Measurements from ENCODE around the gene POTEG. TPM values are rescaled to one million over a fixed set of nuclear protein-coding genes. Genes with fewer than 3 reads are reported as not detected.
"Not testable (repeated sequence)": the region's sequence is repeated elsewhere in the genome, so short reads cannot be mapped to it uniquely, and the experiment has no call there.

POTEG gene
- total and polyA plus RNA-seq, 11 donors = not detected

DNA sequence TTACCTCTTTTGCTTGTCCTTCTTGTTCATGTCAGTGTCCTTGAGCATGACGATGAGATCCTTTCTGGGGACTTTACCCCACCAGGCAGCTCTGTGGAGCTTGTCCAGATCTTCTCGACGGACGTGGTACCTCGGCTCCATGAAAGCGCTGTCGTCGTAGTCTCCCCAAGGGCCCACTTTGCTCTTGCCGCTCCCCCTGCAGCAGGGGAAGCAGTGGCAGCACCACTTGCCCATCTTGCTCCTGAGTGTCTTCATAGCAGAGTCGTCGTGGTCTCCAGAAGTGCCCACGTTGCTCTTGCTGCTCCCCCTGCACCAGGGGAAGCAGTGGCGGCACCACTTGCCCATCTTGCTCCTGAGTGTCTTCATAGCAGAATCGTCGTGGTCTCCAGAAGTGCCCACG is 376 bp downstream of the POTEG start:
- H3K9me3 ChIP-seq; H3K27ac ChIP-seq; ATAC-seq; H3K4me3 ChIP-seq; H3K27me3 ChIP-seq; H3K4me1 ChIP-seq; H3K36me3 ChIP-seq; intact Hi-C loops (cut with DNase I): not testable (repeated sequence)
- WGBS, 4 donors = 74 to 76% (median 75%) methylated on average over 4 to 7 of the region's 16 CpGs; no CpG with 5 or more reads in 1 of the 4 donors
- DNase-seq = peak in 2 of 5 donors; percentile 6 to 8

DNA sequence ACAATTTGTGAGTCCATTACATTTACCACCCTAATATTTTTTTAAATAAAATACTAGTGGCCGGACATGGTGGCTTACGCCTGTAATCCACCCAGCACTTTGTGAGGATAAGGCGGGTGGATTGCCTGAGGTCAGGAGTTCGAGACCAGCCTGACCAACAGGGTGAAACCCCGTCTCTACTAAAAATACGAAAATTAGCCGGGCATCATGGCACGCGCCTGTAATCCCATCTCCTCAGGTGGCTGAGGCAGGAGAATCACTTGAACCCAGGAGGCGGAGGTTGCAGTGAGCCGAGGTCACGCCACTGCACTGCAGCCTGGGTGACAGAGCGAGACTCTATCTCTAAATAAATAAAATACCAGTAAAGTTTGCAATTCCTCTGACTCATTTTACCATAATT is 25.6 kb downstream of the POTEG start:
- intact Hi-C loops (cut with DNase I); H3K36me3 ChIP-seq: not testable (repeated sequence)
- 71 to 79% (median 79%) methylated on average over 9 to 11 of the region's 13 CpGs for WGBS, 4 donors

DNA sequence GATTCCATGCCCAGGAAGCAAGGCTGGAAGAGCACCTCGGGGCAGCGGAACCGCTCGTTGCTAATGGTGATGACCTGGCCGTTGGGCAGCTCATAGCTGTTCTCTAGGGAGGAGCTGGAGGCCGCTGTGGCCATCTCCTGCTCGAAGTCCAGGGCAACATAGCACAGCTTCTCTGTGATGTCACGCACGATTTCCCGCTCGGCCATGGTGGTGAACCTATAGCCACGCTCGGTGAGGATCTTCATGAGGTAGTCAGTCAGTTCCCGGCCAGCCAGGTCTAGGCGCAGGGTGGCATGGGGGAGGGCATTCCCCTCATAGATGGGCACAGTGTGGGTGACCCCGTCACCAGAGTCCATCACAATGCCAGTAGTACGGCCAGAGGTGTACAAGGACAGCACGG is 32.0 kb downstream of the POTEG start:
- ATAC-seq; H3K27ac ChIP-seq; H3K27me3 ChIP-seq; H3K4me3 ChIP-seq; H3K9me3 ChIP-seq; H3K4me1 ChIP-seq; H3K36me3 ChIP-seq; intact Hi-C loops (cut with DNase I): not testable (repeated sequence)
- DNase-seq = peak in 1 of 5 donors; percentile 38
- WGBS, 4 donors = 79 to 82% methylated on average over 10 of the region's 18 CpGs; no CpG with 5 or more reads in 2 of the 4 donors

More for the DNA sequence above, 25.6 kb downstream of the POTEG start:
- H3K27ac ChIP-seq, DNase-seq, ATAC-seq, H3K9me3 ChIP-seq, H3K27me3 ChIP-seq, H3K4me3 ChIP-seq, H3K4me1 ChIP-seq: not testable (repeated sequence)

DNA sequence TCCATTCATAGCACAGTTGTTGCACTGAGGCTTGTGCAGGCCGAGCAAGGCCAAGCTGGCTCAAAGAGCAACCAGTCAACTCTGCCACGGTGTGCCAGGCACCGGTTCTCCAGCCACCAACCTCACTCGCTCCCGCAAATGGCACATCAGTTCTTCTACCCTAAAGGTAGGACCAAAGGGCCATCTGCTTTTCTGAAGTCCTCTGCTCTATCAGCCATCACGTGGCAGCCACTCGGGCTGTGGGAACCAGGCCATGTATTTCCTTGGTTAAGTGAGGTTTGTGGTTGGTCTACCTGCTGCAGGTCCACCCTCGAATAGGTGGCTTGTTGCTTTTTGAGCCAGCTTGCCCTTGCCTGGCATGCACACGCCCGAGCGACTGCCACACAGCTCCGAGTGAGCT is 39.4 kb downstream of the POTEG start:
- peak in 2 of 4 donors; percentile 18 to 34 for ATAC-seq
- H3K4me3 ChIP-seq; H3K27ac ChIP-seq; H3K4me1 ChIP-seq; H3K27me3 ChIP-seq; H3K36me3 ChIP-seq; intact Hi-C loops (cut with DNase I); H3K9me3 ChIP-seq: not testable (repeated sequence)
- WGBS, 4 donors = 80 to 84% (median 80%) methylated on average over 3 to 6 of the region's 12 CpGs; no CpG with 5 or more reads in 1 of the 4 donors
- DNase-seq = peak in 1 of 5 donors; percentile 40

DNA sequence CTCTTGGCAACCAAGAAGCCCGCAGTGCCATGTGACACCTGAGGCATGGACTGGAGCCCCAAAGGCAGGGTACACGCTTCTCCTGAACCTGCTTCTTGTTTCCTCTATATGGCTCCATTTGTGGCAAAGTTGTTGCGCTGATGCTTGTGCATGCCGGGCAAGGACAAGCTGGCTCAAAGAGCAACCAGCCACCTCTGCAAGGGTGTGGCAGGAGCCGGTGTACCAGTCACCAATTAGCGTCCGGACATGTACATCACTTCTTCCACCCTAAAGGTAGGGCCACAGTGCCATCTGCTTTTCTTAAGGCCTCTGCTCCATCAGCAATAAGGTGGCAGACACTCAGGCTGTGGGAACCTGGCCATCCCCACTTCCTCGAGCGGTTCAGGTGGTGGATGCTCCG is 43.9 kb downstream of the POTEG start:
- DNase-seq = peak in 1 of 5 donors; percentile 47
- 83 to 89% (median 86%) methylated on average over 7 to 10 of the region's 10 CpGs for WGBS, 4 donors
- H3K36me3 ChIP-seq; H3K4me3 ChIP-seq; intact Hi-C loops (cut with DNase I); H3K27ac ChIP-seq; H3K27me3 ChIP-seq; ATAC-seq; H3K9me3 ChIP-seq; H3K4me1 ChIP-seq: not testable (repeated sequence)

DNA sequence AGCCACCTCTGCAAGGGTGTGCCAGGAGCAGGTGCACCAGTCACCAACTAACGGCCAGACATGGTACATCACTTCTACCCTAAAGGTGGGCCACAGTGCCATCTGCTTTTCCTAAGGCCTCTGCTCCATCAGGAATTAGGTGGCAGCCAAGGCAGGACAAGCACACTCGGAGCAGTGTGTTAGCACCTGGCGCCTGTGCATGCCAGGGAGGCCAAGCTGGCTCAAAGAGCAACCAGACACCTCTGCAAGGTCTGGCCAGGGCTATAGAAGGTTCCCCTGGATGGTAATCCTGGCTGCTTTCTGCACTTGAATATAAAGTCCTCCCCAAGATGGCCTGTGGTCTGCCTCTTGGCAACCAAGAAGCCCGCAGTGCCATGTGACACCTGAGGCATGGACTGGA is 45.4 kb downstream of the POTEG start:
- H3K4me3 ChIP-seq; DNase-seq; H3K9me3 ChIP-seq; H3K27ac ChIP-seq; ATAC-seq; H3K4me1 ChIP-seq; H3K27me3 ChIP-seq; intact Hi-C loops (cut with DNase I); H3K36me3 ChIP-seq: not testable (repeated sequence)
- 57 to 73% (median 65%) methylated on average over 2 to 3 of the region's 4 CpGs for WGBS, 4 donors

DNA sequence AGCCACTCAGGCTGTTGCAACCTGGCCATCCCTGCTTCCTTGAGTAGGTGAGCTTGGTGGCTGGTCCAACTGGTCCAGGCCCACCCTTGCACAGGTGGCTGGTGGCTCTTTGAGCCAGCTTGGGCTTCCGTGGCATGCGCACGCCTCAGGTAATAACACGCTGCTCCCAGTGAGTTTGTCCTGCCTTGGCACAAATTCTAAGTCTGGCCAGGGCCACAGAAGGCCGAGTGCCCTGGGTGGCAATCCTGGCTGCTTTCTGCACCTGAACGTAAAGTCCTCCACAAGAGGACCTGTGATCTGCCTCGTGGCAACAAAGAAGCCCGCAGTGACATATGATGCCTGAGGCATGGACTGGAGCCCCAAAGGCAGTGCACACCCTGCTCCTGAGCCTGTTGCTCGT is 47.1 kb downstream of the POTEG start:
- ATAC-seq; H3K4me3 ChIP-seq; intact Hi-C loops (cut with DNase I); H3K27me3 ChIP-seq; DNase-seq; H3K4me1 ChIP-seq; H3K9me3 ChIP-seq; H3K27ac ChIP-seq; H3K36me3 ChIP-seq: not testable (repeated sequence)
- WGBS, 4 donors = 72 to 89% (median 74%) methylated on average over 6 to 9 of the region's 9 CpGs; no CpG with 5 or more reads in 1 of the 4 donors

DNA sequence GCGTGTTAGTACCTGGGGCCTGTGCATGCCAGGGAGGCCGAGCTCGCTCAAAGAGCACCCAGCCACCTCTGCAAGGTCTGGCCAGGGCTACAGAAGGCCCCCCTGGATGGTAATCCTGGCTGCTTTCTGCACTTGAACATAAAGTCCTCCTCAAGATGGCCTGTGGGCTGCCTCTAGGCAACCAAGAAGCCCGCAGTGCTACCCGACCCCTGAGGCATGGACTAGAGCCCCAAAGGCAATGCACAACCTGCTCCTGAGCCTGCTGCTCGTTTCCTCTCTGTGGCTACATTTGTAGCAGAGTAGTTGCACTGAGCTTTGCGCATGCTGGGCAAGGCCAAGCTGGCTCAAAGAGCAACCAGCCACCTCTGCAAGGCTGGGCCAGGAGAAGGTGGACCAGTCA is 47.8 kb downstream of the POTEG start:
- H3K27me3 ChIP-seq; H3K4me1 ChIP-seq; H3K27ac ChIP-seq; intact Hi-C loops (cut with DNase I); ATAC-seq; H3K9me3 ChIP-seq; H3K36me3 ChIP-seq; DNase-seq; H3K4me3 ChIP-seq: not testable (repeated sequence)
- WGBS, 4 donors = 54 to 63% methylated on average over 3 to 4 of the region's 7 CpGs; no CpG with 5 or more reads in 2 of the 4 donors

DNA sequence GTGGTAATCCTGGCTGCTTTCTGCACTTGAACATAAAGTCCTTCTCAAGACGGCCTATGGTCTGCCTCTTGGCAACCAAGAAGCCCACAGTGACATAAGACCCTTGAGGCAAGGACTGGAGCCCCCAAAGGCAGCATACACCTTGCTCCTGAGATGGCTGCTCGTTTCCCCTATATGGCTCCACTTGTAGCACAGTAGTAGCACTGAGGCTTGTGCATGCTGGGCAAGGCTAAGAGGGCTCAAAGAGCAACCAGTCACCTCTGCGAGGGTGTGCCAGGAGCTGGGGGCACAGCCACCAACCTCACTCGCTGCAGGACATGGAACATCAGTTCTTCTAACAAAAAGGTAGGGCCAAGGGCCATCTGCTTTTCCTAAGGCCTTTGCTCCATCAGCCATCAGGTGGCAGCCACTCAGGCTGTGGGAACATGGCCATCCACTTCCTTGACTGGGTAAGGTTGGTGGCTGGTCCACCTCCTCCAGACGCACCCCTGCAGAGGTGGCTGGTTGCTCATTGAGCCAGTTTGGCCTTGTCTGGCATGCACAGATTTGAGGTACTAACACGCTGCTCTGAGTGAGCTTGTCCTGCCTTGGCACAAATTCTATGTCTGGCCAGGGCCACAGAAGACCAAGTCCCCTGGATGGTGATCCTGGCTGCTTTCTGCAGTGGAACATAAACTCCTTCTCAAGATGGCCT is 49.9 kb downstream of the POTEG start:
- H3K27me3 ChIP-seq; ATAC-seq; H3K4me3 ChIP-seq; intact Hi-C loops (cut with DNase I); H3K36me3 ChIP-seq; H3K9me3 ChIP-seq; H3K4me1 ChIP-seq; H3K27ac ChIP-seq; DNase-seq: not testable (repeated sequence)
- 46 to 50% (median 48%) methylated on average over 1 to 3 of the region's 6 CpGs; no CpG with 5 or more reads in 1 of the 4 donors for WGBS, 4 donors

DNA sequence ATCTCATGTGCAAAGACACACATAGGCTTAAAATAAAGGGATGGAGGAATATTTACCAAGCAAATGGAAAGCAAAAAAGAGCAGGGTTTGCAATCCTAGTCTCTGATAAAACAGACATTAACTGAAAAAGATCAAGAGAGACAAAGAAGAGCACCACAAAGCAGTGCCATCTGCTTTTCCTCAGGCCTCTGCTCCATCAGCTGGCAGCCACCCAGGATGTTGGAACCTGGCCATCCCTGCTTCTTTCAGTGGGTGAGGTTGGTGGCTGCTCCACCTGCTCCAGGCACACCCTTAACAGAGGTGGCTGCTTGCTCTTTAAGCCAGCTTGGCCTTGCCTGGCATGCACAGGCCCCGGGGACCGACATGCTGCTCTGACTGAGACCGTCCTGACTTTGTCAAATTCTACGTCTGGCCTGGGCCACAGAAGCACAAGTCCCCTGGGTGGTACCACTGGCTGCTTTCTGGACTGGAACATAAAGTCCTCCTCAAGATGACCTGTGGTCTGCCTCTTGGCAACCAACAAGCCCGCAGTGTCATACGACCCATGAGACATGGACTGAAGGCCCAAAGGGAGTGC is 51.0 kb downstream of the POTEG start:
- DNase-seq; H3K27me3 ChIP-seq; H3K4me3 ChIP-seq; intact Hi-C loops (cut with DNase I); H3K9me3 ChIP-seq; ATAC-seq; H3K36me3 ChIP-seq; H3K27ac ChIP-seq; H3K4me1 ChIP-seq: not testable (repeated sequence)
- WGBS, 4 donors = no CpG with 5 or more reads among the region's 6 CpGs

DNA sequence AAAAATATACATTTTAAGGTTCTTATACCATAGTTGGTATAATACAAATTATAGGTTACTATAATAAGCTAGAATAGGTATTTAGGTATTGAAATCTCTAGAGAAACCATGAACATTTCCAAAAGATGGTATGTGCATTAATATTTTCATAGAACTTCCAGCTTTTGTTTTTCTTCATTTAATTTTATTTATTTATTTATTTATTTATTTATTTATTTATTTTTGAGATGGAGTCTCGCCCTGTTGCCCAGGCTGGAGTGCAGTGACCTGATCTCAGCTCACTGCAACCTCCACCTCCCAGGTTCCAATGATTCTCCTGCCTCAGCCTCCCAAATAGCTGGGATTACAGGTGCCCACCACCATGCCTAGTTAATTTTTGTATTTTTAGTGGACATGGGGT is 54.0 kb downstream of the POTEG start:
- intact Hi-C loops (cut with DNase I); H3K4me1 ChIP-seq; H3K36me3 ChIP-seq; ATAC-seq; H3K27me3 ChIP-seq; H3K27ac ChIP-seq; H3K4me3 ChIP-seq; DNase-seq: not testable (repeated sequence)
- WGBS, 4 donors = 26 to 54% (median 33%) methylated on average over 1 of the region's 1 CpG
- peaks cover 0 to 12% (median 0%) of the 10 kb centered on the region in 12 donors for H3K9me3 ChIP-seq
